ENCODE measurements around the gene HOXB2. TPM values are rescaled to one million over a fixed set of nuclear protein-coding genes. Genes with fewer than 3 reads are reported as not detected.

The HOXB2 gene
- total RNA-seq, 1 experiment from 2014 or later: 3.0 TPM

DNA sequence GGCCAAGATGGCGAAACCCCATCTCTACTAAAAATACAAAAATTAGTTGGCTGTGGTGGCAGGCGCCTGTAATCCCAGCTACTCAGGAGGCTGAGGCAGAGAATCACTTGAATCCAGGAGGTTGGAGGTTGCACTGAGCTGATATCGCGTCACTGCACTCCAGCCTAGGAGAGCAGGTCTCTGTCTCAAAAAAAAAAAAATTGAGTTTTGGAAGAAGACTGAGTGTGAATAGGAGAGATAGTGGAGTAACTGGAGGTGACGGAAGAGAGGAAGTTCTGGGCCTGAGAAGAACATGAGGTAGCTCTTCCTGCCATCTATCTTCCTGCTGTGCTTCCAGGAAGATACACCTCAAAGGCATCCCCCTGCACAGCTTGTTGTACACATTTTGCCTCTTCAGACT lies 25.5 kb downstream of the HOXB2 start:
- BruUV-seq (replicated peaks): no TSS peak
- POLR2A ChIA-PET: interaction anchor here (0.5 to 1.2 kb wide), 2 partner anchors 8 to 296 kb away, joined by 3 read pairs; no protein-coding TSS in a partner anchor
- Mint-ChIP-seq H3K36me3 (ENCODE audit: insufficient read depth, unreplicated experiment) (no peaks in the 10 kb centered on the region), H3K4me1 (ENCODE audit: insufficient read depth, unreplicated experiment) (peaks cover 6% of the 10 kb centered on the region), H3K27me3 (ENCODE audit: insufficient read depth, unreplicated experiment) (peaks cover 45% of the 10 kb centered on the region), H3K27ac (ENCODE audit: low read depth, unreplicated experiment) (no peak overlapping the region), H3K9me3 (ENCODE audit: unreplicated experiment) (no peaks in the 10 kb centered on the region), H3K4me3 (ENCODE audit: unreplicated experiment) (no peak overlapping the region)
- TF ChIP-seq, protein P1, sequence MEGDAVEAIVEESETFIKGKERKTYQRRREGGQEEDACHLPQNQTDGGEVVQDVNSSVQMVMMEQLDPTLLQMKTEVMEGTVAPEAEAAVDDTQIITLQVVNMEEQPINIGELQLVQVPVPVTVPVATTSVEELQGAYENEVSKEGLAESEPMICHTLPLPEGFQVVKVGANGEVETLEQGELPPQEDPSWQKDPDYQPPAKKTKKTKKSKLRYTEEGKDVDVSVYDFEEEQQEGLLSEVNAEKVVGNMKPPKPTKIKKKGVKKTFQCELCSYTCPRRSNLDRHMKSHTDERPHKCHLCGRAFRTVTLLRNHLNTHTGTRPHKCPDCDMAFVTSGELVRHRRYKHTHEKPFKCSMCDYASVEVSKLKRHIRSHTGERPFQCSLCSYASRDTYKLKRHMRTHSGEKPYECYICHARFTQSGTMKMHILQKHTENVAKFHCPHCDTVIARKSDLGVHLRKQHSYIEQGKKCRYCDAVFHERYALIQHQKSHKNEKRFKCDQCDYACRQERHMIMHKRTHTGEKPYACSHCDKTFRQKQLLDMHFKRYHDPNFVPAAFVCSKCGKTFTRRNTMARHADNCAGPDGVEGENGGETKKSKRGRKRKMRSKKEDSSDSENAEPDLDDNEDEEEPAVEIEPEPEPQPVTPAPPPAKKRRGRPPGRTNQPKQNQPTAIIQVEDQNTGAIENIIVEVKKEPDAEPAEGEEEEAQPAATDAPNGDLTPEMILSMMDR (IDR thresholded peaks at IDR 0.05; ENCODE audit: unreplicated experiment): no peak
- CTCF ChIA-PET: interaction anchor here (0.7 to 0.9 kb wide), 2 partner anchors 23 to 547 kb away, joined by 3 to 5 read pairs; no protein-coding TSS in a partner anchor
- DNase-seq (ENCODE audit: unreplicated experiment): no peak
- intact Hi-C loops (cut with micrococcal nuclease): no loop called here

- no peaks in the 10 kb centered on the region for H3K36me3 Mint-ChIP-seq (ENCODE audit: insufficient read depth, unreplicated experiment)
- peaks cover 6% of the 10 kb centered on the region for H3K4me1 Mint-ChIP-seq (ENCODE audit: insufficient read depth, unreplicated experiment)
- ChIA-PET POLR2A (no interaction called here), CTCF (no interaction called here)
- DNase-seq (ENCODE audit: unreplicated experiment): no peak
- peaks cover 64% of the 10 kb centered on the region for H3K27me3 Mint-ChIP-seq (ENCODE audit: insufficient read depth, unreplicated experiment)
- intact Hi-C loops (cut with micrococcal nuclease): no loop called here
- H3K27ac Mint-ChIP-seq (ENCODE audit: low read depth, unreplicated experiment): no peak overlapping the region
- no peaks in the 10 kb centered on the region for H3K9me3 Mint-ChIP-seq (ENCODE audit: unreplicated experiment)
- no TSS peak for BruUV-seq (replicated peaks)
- TF ChIP-seq, protein P1 (IDR thresholded peaks at IDR 0.05; ENCODE audit: unreplicated experiment): no peak
- no peak overlapping the region for H3K4me3 Mint-ChIP-seq (ENCODE audit: unreplicated experiment)
Observed at GRCh38 chr17:48517478-48517877, 27.4 kb downstream of the HOXB2 start.

- TF ChIP-seq, protein P1 (IDR thresholded peaks at IDR 0.05; ENCODE audit: unreplicated experiment): no peak
- H3K4me1 Mint-ChIP-seq (ENCODE audit: insufficient read depth, unreplicated experiment): peaks cover 6% of the 10 kb centered on the region
- BruUV-seq (replicated peaks): no TSS peak
- H3K36me3 Mint-ChIP-seq (ENCODE audit: insufficient read depth, unreplicated experiment): no peaks in the 10 kb centered on the region
- intact Hi-C loops (cut with micrococcal nuclease): no loop called here
- H3K27ac Mint-ChIP-seq (ENCODE audit: low read depth, unreplicated experiment): no peak overlapping the region
- H3K27me3 Mint-ChIP-seq (ENCODE audit: insufficient read depth, unreplicated experiment): peaks cover 66% of the 10 kb centered on the region
- POLR2A ChIA-PET: interaction anchor here (0.5 kb wide), 1 partner anchor 71 kb away, joined by 3 read pairs; no protein-coding TSS in a partner anchor
- CTCF ChIA-PET: interaction anchor here (0.5 to 1.0 kb wide), 4 partner anchors 9 to 583 kb away, joined by 3 to 5 read pairs (median 3); no protein-coding TSS in a partner anchor
- no peak overlapping the region for H3K4me3 Mint-ChIP-seq (ENCODE audit: unreplicated experiment)
- no peak for DNase-seq (ENCODE audit: unreplicated experiment)
- H3K9me3 Mint-ChIP-seq (ENCODE audit: unreplicated experiment): no peaks in the 10 kb centered on the region
Observed at GRCh38 chr17:48515925-48516900, 28.7 kb downstream of the HOXB2 start.

DNA sequence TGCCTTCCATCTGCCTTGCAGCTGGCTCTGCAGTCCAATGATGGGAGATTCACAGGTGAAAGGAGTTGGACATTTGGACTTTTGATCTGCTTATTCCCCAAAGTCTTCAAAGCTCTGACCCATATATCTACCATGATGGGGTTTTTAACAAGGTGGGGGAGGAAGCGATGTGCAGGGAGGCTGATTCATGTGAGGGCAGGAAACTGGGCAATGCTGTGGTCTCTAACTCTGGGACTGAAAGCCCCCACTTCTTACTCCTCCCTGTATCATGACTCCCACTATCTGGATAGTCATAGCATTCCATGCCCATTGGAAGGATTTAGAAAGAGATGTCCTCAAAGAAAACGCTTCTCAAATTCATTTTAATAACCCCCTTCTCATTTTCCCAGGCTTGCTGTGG lies 30.4 kb downstream of the HOXB2 start:
- intact Hi-C loops (cut with micrococcal nuclease): no loop called here
- H3K9me3 Mint-ChIP-seq (ENCODE audit: unreplicated experiment): no peaks in the 10 kb centered on the region
- H3K4me1 Mint-ChIP-seq (ENCODE audit: insufficient read depth, unreplicated experiment): peaks cover 14% of the 10 kb centered on the region
- peaks cover 57% of the 10 kb centered on the region for H3K27me3 Mint-ChIP-seq (ENCODE audit: insufficient read depth, unreplicated experiment)
- BruUV-seq (replicated peaks): no TSS peak
- no peaks in the 10 kb centered on the region for H3K36me3 Mint-ChIP-seq (ENCODE audit: insufficient read depth, unreplicated experiment)
- ChIA-PET CTCF (no interaction called here), POLR2A (no interaction called here)
- H3K27ac Mint-ChIP-seq (ENCODE audit: low read depth, unreplicated experiment): no peak overlapping the region
- TF ChIP-seq, protein P1 (IDR thresholded peaks at IDR 0.05; ENCODE audit: unreplicated experiment): no peak
- no peak for DNase-seq (ENCODE audit: unreplicated experiment)
- no peak overlapping the region for H3K4me3 Mint-ChIP-seq (ENCODE audit: unreplicated experiment)

All from MCF 10A (cell line).